Stomach (tissue), 9 donors: Measurements from ENCODE around the gene HMCES. TPM values are rescaled to one million over a fixed set of nuclear protein-coding genes. Genes with fewer than 3 reads are reported as not detected.

Experiments
- DNase-seq, 2 donors: peaks; one replicate each; pipeline versions ENCODE4 v3.0.0 to v3.0.0-alpha.2; 2013 to 2019
- H3K27ac ChIP-seq, 5 donors: fragments of 200-600 bp in 4 of 5; sonication (generic) in 4 of 5; one replicate each; pipeline ENCODE4 v1.5.1; 2013 to 2019; ENCODE audit warnings: mild to moderate bottlenecking in 1 of 5, moderate library complexity in 1 of 5
- H3K27me3 ChIP-seq, 3 donors: fragments of 200-600 bp; sonication (generic); one replicate each; pipeline ENCODE4 v1.5.1; 2017 to 2019; ENCODE audit warnings: mixed run types in 1 of 3
- H3K36me3 ChIP-seq, 4 donors: fragments of 200-600 bp; sonication (generic); 1 replicate in 3 of 4; 2 replicates in 1 of 4; pipeline ENCODE4 v1.5.1; 2016 to 2019
- H3K4me1 ChIP-seq, 4 donors: fragments of 200-600 bp; sonication (generic); one replicate each; pipeline ENCODE4 v1.5.1; 2016 to 2019
- H3K4me3 ChIP-seq, 4 donors: fragments of 200-600 bp; sonication (generic) in 3 of 4; one replicate each; pipeline ENCODE4 v1.5.1; 2016 to 2019; ENCODE audit warnings: mild to moderate bottlenecking in 1 of 4
- H3K9me3 ChIP-seq, 4 donors: fragments of 200-600 bp; sonication (generic); one replicate each; pipeline ENCODE4 v1.5.1; 2016 to 2019
- CTCF ChIP-seq, 7 experiments: fragments of 450-650 bp in 4 of 7; fragments of 200-600 bp in 3 of 7; sonication (generic) in 3 of 7; IDR thresholded peaks; one replicate each; pipeline ENCODE4 v1.5.1; 2016 to 2019; ENCODE audit warnings: antibody characterized with exemption in 7 of 7, control low read depth in 2 of 7, mild to moderate bottlenecking in 1 of 7
- EP300 ChIP-seq: sonication (generic); formaldehyde crosslinking; IDR thresholded peaks from one replicate; pipeline ENCODE4 v1.6.1; 2017; ENCODE audit warnings: antibody characterized with exemption
- POLR2A ChIP-seq, 4 donors: fragments of 450-650 bp; IDR thresholded peaks; one replicate each; pipeline ENCODE4 v1.6.1; 2016; ENCODE audit warnings: antibody characterized with exemption in 4 of 4, control low read depth in 2 of 4, mild to moderate bottlenecking in 1 of 4, moderate library complexity in 1 of 4
- POLR2AphosphoS5 ChIP-seq, 3 donors: sonication (generic); formaldehyde crosslinking; IDR thresholded peaks; one replicate each; pipeline ENCODE4 v1.6.1; 2016; ENCODE audit warnings: antibody characterized with exemption in 3 of 3
- WGBS, 5 donors: extraction: QIAGEN DNeasy Blood & Tissue Kit in 3 of 5; methylation state at CpG; one replicate each; pipeline versions ENCODE4 v1.1.5 to v1.1.7; 2013 to 2018; 5-methylcytosine and 5-hydroxymethylcytosine counted together
- intact Hi-C: fragments of 100-400 bp; cut with DNase I; formaldehyde crosslinking; loops from one replicate; pipeline ENCODE4 v1.15.1; 2023; ENCODE audit warnings: low total_unique reads
- polyA plus RNA-seq, 3 donors: library from polyadenylated mRNA; stranded (reverse); fragments of 200-250 nt; gene quantifications; one replicate each; pipeline ENCODE4 v1.2.3, GENCODE V29; 2013
- total RNA-seq, 5 donors: library from RNA; depleted of rRNA; stranded (reverse); fragments of >200 nt; gene quantifications; one replicate each; pipeline versions ENCODE4 v1.1.0 to v1.2.3, GENCODE V29; 2014 to 2016
- donor health status: healthy with polysubstance abuse.
- donor health status: Bipolar disorder and iron deficiency.
- donor health status: healthy.

Gene HMCES
- total and polyA plus RNA-seq, 8 donors: 16.4 to 80.5 (median 24.6) TPM

GRCh38 chr3:129282727-129283327 lies 4.2 kb downstream of the HMCES start:
- no peak overlapping the region for H3K4me3 ChIP-seq
- intact Hi-C loops: no loop called here
- peak overlapping the region in 1 of 5 donors; percentile 46 for H3K27ac ChIP-seq
- no peak for TF ChIP-seq POLR2AphosphoS5 (IDR thresholded peaks at IDR 0.05)
- TF ChIP-seq CTCF (IDR thresholded peaks at IDR 0.05): no peak
- TF ChIP-seq POLR2A (IDR thresholded peaks at IDR 0.05): no peak
- TF ChIP-seq EP300: no peak
- no peak for DNase-seq
- no peaks in the 10 kb centered on the region for H3K27me3 ChIP-seq
- no peaks in the 10 kb centered on the region for H3K9me3 ChIP-seq
- peaks cover 12 to 53% (median 40%) of the 10 kb centered on the region in 4 donors for H3K4me1 ChIP-seq
- WGBS, 5 donors: 69 to 83% (median 79%) methylated on average over 6 of the region's 6 CpGs
- H3K36me3 ChIP-seq: peaks cover 0 to 20% (median 12%) of the 10 kb centered on the region in 4 donors

- no peak overlapping the region for H3K27ac ChIP-seq
- H3K9me3 ChIP-seq: no peaks in the 10 kb centered on the region
- no peak for DNase-seq
- H3K4me3 ChIP-seq: no peak overlapping the region
- no peak for TF ChIP-seq CTCF (IDR thresholded peaks at IDR 0.05)
- no peak for TF ChIP-seq POLR2AphosphoS5 (IDR thresholded peaks at IDR 0.05)
- no peak for TF ChIP-seq EP300
- no peak for TF ChIP-seq POLR2A (IDR thresholded peaks at IDR 0.05)
- H3K27me3 ChIP-seq: no peaks in the 10 kb centered on the region
- WGBS, 5 donors: 79 to 94% (median 87%) methylated on average over 2 of the region's 2 CpGs
- intact Hi-C loops: no loop called here
- H3K4me1 ChIP-seq: peaks cover 0 to 26% (median 16%) of the 10 kb centered on the region in 4 donors
- H3K36me3 ChIP-seq: peaks cover 12 to 49% (median 41%) of the 10 kb centered on the region in 4 donors
Measured at GRCh38 chr3:129286081-129286480, 7.4 kb downstream of the HMCES start.

GRCh38 chr3:129288446-129288845 lies 9.8 kb downstream of the HMCES start:
- Histone ChIP-seq H3K36me3 (peaks cover 12 to 73% (median 64%) of the 10 kb centered on the region in 4 donors), H3K27ac (no peak overlapping the region), H3K4me3 (no peak overlapping the region), H3K9me3 (no peaks in the 10 kb centered on the region), H3K27me3 (no peaks in the 10 kb centered on the region), H3K4me1 (peaks cover 0 to 6% (median 2%) of the 10 kb centered on the region in 4 donors)
- TF ChIP-seq EP300 (no peak), POLR2AphosphoS5 (IDR thresholded peaks at IDR 0.05) (no peak), POLR2A (IDR thresholded peaks at IDR 0.05) (no peak), CTCF (IDR thresholded peaks at IDR 0.05) (no peak)
- intact Hi-C loops: no loop called here
- 84 to 86% (median 85%) methylated on average over 3 of the region's 3 CpGs for WGBS, 5 donors
- no peak for DNase-seq

- H3K4me1 ChIP-seq: no peaks in the 10 kb centered on the region
- H3K27ac ChIP-seq: no peak overlapping the region
- peaks cover 16 to 82% (median 73%) of the 10 kb centered on the region in 4 donors for H3K36me3 ChIP-seq
- no peaks in the 10 kb centered on the region for H3K9me3 ChIP-seq
- TF ChIP-seq EP300 (no peak), POLR2A (IDR thresholded peaks at IDR 0.05) (no peak), POLR2AphosphoS5 (IDR thresholded peaks at IDR 0.05) (no peak), CTCF (IDR thresholded peaks at IDR 0.05) (no peak)
- DNase-seq: no peak
- intact Hi-C loops: no loop called here
- 83 to 95% (median 88%) methylated on average over 6 of the region's 6 CpGs for WGBS, 5 donors
- H3K27me3 ChIP-seq: no peaks in the 10 kb centered on the region
- H3K4me3 ChIP-seq: no peak overlapping the region
Measured at GRCh38 chr3:129289201-129289921, 10.7 kb downstream of the HMCES start.
